KOPT-K1 (cell line): ENCODE data around the gene TEAD1.

Experiments used
- H3K27ac ChIP-seq: fragments of 200-600 bp; sonication (generic); 2 replicates; pipeline ENCODE4 v1.5.1; 2016; ENCODE audit warnings: antibody characterized with exemption, mild to moderate bottlenecking, low read depth, low read length; ENCODE audit not compliant: poor library complexity, severe bottlenecking
- H3K36me3 ChIP-seq: fragments of 200-600 bp; sonication (generic); 2 replicates; pipeline ENCODE4 v1.5.1; 2017; ENCODE audit warnings: antibody characterized with exemption, mild to moderate bottlenecking, low read length, moderate library complexity; ENCODE audit not compliant: insufficient read depth
- H3K9me3 ChIP-seq: fragments of 200-600 bp; sonication (generic); 2 replicates; pipeline ENCODE4 v1.5.1; 2017; ENCODE audit warnings: antibody characterized with exemption, low read length, mild to moderate bottlenecking; ENCODE audit not compliant: insufficient read depth, poor library complexity, severe bottlenecking

The TEAD1 gene

DNA sequence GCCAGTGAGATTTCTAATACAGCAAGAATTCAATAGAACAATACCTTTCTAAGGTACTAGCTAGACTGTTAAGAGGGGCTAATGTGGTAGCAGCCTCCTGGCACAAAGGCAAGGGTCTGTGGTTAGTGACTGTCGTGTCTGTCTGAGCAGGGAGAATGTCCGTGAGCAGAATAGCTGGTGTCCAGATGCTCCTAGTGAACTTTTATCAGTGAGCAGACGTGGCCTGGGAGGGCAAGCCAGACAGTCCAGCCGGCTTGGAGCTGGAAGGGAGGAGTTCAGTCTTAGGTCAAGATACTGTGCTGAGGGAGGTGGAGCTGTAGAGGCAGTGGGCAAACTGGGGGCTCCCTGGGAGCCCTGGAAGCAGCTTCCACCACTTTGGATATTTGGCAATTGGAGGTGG, 138.6 kb downstream of the TEAD1 start:
- no peaks in the 10 kb centered on the region for H3K9me3 ChIP-seq
- H3K27ac ChIP-seq: no peak overlapping the region
- no peaks in the 10 kb centered on the region for H3K36me3 ChIP-seq

DNA sequence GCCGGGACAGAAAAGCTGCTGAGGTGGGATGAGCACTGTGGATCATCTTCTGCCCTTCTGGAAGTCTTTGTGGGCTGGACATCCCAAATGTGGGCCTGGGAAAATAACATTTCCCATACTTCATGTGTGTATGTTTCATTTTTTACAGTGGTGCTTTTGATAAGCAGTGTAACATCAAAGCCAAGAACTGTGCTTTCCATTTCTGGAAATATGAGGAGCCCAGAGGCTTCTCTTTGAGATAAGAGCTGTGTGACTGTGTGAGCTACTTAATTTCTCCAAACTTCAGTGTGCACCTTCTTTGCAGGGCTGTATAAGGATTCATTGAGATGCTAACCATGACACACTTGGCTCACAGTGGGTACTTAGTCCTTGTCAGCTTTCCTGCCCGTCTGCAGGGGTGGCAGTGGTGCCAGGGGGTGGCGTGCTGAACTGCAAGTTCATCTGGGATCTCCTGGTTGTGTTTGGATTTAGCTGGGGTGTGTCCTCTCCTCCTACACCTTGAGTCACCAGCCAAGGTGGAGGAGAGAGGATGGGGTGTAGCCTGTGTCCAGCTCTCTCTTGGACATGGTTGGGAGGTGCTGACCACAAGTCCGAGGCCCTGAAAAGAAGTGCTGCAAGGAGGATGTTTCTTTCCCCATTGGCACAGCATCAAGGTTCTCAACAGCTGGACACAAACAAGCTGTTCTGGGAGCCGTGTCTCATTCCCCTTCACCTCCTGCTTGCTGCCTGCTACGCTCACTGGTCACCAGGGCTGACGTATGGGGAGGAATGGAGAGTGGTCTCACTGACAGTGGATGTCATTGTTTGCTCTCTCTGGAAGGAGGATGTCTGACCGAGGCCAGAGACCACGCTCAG, 139.4 kb downstream of the TEAD1 start:
- H3K27ac ChIP-seq: no peak overlapping the region
- no peaks in the 10 kb centered on the region for H3K36me3 ChIP-seq
- H3K9me3 ChIP-seq: no peaks in the 10 kb centered on the region

DNA sequence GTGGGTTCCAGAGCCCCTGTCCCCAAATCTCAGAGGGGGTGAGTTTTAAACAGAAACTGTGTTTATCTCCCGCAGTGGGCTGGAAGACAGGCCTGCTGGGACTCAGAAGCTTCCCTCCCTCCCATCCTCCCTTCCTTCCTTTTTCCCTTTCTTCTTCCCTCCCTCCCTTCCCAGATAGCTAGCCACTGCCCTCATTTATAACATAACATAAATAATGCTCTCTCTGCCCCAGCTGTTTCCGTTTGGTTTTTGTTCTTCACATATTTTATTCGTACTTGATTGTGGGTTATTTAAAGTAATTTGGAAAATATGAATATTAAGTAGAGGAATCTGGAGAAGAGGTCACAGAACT, 140.9 kb downstream of the TEAD1 start:
- H3K36me3 ChIP-seq: no peaks in the 10 kb centered on the region
- no peak overlapping the region for H3K27ac ChIP-seq
- no peaks in the 10 kb centered on the region for H3K9me3 ChIP-seq

DNA sequence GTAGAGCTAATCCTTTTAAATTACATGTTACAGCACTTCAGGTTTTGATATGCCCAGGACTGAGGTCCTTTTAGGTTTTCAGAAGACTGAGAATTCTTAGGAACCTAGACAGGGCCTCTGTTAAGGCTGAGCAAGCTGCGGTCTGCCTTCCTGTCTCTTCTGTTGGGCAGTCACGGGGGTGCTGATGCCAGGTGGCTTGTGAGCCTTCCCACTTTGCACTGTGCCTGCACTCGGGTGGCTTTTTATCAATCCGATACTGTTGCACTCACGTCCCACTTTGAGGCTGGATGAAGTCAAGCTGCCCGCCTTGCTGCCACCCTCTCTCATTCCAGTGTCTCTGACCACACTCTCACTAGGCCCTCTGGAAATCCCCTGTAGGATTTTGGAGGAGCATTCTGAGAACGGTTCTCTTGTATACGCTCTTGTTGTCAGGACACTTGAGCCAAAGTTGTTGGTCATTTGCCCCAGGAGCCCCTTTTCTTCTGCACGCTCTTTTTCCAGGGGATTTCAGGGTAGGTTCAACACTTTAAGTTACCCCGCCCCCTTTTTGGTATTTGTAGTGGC, 141.8 kb downstream of the TEAD1 start:
- Histone ChIP-seq H3K36me3 (no peaks in the 10 kb centered on the region), H3K27ac (no peak overlapping the region), H3K9me3 (no peaks in the 10 kb centered on the region)

DNA sequence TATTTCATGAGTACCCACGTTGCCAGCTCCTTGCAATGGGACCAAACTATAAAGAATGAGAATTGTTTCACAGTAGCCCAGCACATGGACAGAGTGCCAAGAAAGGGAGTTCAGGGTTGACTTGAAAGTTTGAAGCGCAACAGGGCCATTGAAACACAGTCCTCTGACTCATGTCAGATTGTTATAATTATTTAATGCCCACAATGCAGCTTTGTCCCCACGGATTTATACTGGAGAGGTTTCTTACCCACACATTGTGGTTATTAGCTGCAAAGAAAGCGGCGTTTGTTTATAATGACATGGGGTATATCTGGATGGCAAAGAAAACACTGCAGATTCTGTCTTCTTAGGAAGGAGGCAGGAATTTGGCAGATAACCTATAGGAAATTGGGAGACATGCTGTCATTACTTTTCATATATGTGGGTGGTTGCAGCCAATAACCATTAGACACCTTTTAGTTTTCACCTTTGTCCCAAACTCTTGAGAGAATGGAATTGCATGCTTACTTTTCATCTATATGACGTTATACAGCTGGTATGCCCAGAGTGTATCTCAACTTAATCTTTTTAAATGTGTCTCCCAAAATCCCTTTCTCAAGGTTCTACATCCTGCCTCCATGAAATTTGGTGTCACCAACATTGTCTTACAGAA, 143.6 kb downstream of the TEAD1 start:
- Histone ChIP-seq H3K27ac (no peak overlapping the region), H3K9me3 (no peaks in the 10 kb centered on the region), H3K36me3 (no peaks in the 10 kb centered on the region)

DNA sequence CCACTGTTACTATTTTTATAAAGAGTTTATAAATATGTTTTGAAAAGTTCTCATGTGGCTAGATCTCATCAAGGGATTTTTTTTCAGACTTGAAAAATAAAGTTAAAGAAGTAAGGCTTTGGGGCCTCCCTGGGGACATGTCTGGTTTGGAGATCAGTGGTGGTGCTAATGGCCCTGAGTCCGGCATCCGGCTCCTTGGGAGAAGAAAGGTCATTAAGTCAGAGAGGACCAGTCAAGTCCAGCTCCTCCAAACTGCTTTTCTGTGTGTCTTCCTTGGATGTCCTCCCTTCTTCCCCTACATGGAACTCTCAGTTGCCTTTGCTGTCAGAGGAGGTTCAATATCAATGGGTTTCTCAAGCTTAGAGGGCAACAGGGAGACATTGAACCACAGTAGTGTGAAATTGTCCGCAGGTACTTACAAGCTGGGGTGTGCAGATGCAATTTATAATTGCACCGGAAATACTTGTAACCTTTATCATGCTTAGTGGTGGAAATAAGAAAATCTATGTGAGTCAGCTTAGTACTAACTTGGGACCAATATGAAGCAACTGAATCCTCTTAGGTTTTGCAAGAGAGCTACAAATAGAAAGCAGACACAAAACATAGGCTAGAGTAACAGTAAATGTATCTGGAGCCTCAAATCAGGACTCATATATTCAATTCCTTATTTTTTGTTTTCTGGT, 144.3 kb downstream of the TEAD1 start:
- Histone ChIP-seq H3K36me3 (no peaks in the 10 kb centered on the region), H3K27ac (no peak overlapping the region), H3K9me3 (no peaks in the 10 kb centered on the region)

DNA sequence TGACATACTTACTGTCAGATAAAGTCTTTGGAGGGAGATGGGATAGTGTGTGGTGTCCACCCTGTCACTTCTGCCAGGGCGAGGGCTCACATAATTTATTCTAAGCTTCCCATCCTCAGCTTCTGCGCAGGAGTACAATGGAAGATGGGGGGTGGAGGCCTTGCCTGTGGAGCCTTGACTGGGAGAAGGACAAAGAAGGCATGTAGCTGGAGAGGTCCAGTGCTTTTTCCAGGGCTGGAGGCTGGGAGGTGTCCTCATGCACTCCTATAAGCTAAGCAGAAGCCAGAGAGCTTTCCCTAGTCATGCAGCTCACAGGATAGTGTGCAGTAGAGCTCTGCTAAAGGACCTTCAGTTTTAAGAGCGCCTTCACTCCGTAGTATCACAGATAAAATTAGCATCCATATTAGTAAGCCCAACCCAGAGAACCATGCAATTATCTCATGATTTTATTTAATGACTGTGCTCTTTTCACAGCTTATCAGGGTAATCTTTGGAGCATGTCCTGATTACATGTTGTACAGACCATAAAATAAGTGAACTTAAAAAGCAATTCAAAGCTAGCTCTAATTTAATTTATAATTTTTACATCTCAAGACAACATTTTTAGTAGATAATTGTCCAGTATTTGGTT, 148.3 kb downstream of the TEAD1 start:
- H3K27ac ChIP-seq: no peak overlapping the region
- H3K9me3 ChIP-seq: no peaks in the 10 kb centered on the region

DNA sequence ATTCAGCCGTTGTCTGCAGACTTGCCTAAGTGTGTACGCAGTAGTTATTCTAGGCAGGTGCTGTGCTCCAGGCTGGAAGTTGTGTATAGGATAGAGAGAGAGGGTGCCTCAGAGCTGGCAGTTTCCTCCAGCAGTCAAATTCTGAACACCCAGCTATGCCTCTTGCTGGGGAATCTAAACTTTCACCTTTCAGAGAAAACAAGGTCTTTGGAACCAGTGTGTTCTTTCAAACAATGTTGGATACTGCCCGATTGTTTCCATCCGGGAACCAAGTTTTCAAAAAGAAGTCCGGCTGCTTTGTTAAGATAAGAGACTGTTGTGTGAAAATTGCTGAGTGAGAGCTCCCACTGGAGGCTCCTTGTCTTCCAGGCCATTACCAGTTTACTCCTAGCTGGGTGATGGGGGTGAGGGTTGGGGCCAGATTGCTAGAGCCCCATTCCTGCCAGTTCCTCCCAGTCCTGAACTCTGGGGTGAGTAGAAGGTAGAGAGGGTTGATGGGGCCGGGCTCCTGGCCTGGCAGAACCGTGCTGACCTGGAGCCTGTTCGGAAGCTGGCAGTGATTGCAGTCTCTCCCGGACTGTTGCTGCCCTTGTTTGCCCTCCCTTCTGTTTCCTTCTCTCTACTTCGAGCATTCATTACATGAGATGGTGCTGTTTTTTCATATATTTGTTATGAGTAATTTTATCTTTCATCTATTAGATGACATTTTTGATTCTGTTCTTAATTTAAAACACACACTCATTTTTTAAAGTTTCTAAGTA, 150.2 kb downstream of the TEAD1 start:
- H3K36me3 ChIP-seq: no peaks in the 10 kb centered on the region
- H3K27ac ChIP-seq: no peak overlapping the region
- H3K9me3 ChIP-seq: no peaks in the 10 kb centered on the region

More for the DNA sequence above, 148.3 kb downstream of the TEAD1 start:
- no peaks in the 10 kb centered on the region for H3K36me3 ChIP-seq

DNA sequence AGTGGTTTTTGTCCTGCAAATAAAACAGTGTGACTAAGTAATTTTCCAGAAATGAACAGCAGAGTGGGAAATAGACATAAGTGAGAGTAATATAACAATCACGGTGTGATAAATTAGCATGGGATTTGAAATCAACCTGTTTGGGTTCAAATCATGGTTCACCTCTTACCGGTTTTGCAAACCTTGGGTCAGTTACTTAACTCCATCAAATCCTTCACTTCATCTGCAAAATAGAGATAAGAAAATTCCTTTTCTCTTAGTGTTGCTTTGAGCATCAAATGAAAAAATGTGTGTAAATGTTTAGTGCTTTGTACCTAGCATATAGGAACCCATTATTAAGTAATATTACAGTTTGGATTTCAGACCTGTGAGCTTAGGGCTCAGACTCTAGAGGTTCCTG, 152.2 kb downstream of the TEAD1 start:
- no peaks in the 10 kb centered on the region for H3K9me3 ChIP-seq
- no peak overlapping the region for H3K27ac ChIP-seq

DNA sequence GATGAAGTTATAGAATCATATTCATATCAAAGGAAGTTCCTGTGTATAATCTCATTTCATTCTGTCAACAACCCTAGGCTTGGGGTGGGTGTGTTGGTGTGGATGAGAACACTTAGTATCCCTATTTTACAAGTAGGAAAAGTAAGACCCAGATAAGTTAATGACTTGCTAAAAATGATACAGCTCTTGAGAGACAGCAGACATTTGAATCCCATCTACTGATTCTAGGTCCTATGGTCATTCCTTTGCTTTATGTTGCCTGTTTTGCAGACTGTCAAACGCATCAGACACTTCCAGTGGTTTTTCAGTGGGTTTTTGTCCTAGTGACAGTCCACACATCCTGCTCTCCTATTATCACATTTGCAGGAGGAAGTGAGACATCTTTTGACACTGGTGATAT, 153.1 kb downstream of the TEAD1 start:
- no peaks in the 10 kb centered on the region for H3K36me3 ChIP-seq
- no peak overlapping the region for H3K27ac ChIP-seq

More for the DNA sequence above, 152.2 kb downstream of the TEAD1 start:
- no peaks in the 10 kb centered on the region for H3K36me3 ChIP-seq

DNA sequence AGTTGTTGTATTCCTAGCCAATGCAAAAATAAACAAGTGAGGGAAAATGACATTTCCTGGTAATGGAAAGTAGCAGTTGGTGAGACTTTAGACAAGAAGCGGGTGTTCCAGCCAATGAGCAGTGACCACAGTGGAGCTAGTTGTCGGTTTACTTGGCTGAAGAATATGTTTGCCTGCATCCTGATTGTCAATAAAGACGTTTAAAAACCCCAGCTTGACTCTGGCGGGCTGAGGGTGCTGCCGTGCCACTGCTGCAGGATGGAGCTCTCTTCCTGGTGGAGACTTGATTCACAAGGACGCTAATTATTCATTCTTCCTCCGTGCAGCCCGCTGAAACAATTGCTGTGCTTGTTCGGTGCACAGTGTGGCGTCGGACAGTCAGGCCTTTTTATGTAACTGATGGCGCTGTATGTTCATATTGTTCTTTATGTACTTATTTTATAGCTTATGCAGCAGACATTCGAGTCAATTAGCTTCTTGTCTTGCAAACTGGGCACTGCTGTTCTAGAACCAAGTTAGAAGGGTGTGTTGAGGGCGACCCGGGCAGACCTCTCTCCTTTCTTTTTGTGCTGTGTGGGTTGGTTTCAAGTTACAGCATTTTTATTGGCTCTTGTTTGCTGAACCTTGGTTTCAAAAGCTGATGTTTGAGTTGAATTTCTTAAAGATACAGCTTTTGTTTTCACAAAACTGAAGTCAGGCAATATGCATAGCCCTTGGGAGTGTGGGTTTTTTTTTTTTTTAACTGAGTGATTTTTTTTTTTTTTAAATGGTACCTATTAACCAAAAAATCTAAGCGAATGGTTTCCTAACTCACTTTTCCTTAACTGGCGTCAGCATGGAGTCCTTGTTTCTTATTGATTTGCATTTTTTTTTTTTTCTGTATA, 153.9 kb downstream of the TEAD1 start:
- Histone ChIP-seq H3K36me3 (no peaks in the 10 kb centered on the region), H3K27ac (no peak overlapping the region), H3K9me3 (no peaks in the 10 kb centered on the region)

More for the DNA sequence above, 153.1 kb downstream of the TEAD1 start:
- no peaks in the 10 kb centered on the region for H3K9me3 ChIP-seq

DNA sequence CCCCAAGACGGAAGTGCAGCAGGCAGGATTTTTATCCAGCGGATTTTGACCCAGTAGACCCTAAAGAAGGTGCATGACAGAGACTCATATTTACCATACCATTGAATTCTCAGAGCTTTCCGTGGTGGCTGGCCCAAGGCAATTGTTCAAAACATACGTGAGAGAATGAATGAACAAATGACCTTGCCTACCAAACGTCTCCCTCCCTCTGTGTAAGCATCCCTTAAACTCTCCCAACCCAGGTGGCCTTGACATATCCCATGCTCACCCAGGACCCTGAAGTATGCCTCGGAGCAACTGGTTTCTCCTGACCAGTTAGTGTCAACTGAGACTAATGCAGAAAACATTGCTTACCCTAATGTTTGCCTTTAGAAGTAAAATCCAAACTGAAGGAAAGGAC, 154.9 kb downstream of the TEAD1 start:
- no peaks in the 10 kb centered on the region for H3K36me3 ChIP-seq
- no peak overlapping the region for H3K27ac ChIP-seq
- H3K9me3 ChIP-seq: no peaks in the 10 kb centered on the region

DNA sequence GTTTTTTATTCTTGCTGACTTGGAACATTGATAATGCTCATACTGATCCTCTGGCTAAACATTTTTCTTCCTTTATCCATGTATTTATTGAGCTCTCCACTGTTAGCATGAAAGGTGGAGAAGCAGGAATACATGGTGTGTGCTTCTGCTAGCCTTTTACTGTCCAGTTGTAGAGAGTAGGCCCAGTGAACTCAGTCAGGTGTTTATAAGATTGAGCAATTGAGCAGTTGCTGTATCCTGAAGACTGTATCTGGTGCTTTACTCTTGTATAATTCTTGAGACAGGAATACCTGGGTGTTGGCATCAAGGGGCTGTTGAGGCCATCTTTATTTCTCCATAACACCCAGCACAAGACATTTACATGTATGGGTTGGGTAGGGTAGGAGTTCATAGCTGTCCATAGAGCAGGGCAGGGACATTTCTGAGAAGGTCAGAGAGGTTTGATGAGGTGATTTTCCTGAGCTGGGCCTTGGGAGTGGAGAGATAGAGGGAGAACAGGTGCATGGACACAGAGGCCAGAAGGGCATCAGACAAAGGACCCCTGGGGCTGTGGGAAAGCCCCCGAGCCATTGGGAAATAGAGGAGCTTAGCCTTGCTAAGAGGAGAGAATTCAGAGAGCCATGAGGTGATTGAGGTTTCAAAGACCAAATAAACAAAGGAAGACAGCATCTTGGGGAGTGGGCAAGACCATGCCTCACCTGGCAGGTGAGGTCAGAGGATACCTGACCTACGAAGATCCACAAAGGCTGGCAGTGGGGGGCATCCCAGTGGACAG, 155.5 kb downstream of the TEAD1 start:
- Histone ChIP-seq H3K9me3 (no peaks in the 10 kb centered on the region), H3K27ac (no peak overlapping the region), H3K36me3 (no peaks in the 10 kb centered on the region)
